K562 (cell line): ENCODE results near the gene TBL2. TPM values are rescaled to one million over a fixed set of nuclear protein-coding genes. Genes with fewer than 3 reads are reported as not detected.
A peak's percentile ranks its signal among the peaks of the same experiment; 100 is the strongest.

ENCODE experiments used
- ATAC-seq: fragments of 200-7000 bp; cut with Tn5 transposase; 3 replicates; pipeline ENCODE4 v1.9.1; 2020; ENCODE audit warnings: moderate library complexity
- BruUV-seq: library from RNA; stranded (reverse); fragments of 400-500 nt; replicated peaks from 2 replicates; lab custom pipeline; 2021; lab: Mats Ljungman, UMichigan
- CTCF ChIA-PET: fragments of 300-600 bp; formaldehyde crosslinking; extraction: SDS; loops from one replicate; lab custom pipeline; 2021; ENCODE audit warnings: low intra/inter-chr PET ratio; lab: Yijun Ruan, JAX
- POLR2A ChIA-PET: fragments of 300-600, 350-650 bp; sonication (Branson Sonifier 250); formaldehyde crosslinking; extraction: SDS; loops from one replicate; lab custom pipeline; 2021; ENCODE audit warnings: antibody characterized with exemption, inconsistent platforms; lab: Yijun Ruan, JAX
- DNase-seq, 4 experiments: peaks; one replicate each; pipeline versions ENCODE4 v3.0.0 to v3.0.0-alpha.2; 2011 to 2018; ENCODE audit warnings: low spot score in 3 of 4, mixed read lengths in 3 of 4; ENCODE audit errors: extremely low read depth in 1 of 4
- FAIRE-seq: peaks from 2 replicates; lab custom pipeline; 2011; peaks lifted over from hg19 to GRCh38; lab: Jason Lieb, UNC
- H2AFZ ChIP-seq: 2 replicates; pipeline ENCODE4 v1.6.0; 2011; ENCODE audit warnings: low read depth, low read length, control low read depth, inconsistent platforms
- H3K27ac ChIP-seq: fragments of 200-600 bp; 3 replicates; pipeline ENCODE4 v1.8.0; 2011; ENCODE audit warnings: low read depth, mild to moderate bottlenecking, control low read depth, inconsistent platforms, low read length, moderate library complexity, mixed read lengths; ENCODE audit errors: extremely low read depth
- H3K27me3 ChIP-seq, 2 experiments: fragments of 300-600 bp in 1 of 2; 2 replicates in 1 of 2; 3 replicates in 1 of 2; pipeline versions ENCODE4 v1.6.0 to v1.8.0; 2011; ENCODE audit warnings: inconsistent platforms in 2 of 2, low read length in 2 of 2, mild to moderate bottlenecking in 1 of 2, mixed read lengths in 1 of 2, moderate library complexity in 1 of 2; ENCODE audit not compliant: control insufficient read depth in 2 of 2, insufficient read depth in 2 of 2
- H3K36me3 ChIP-seq: fragments of 300-600 bp; 3 replicates; pipeline ENCODE4 v1.8.0; 2011; ENCODE audit warnings: mild to moderate bottlenecking, low read length, inconsistent platforms; ENCODE audit not compliant: control insufficient read depth, insufficient read depth
- H3K4me1 ChIP-seq, 2 experiments: fragments of 200-600 bp in 1 of 2; replicated peaks in 1 of 2; 2 replicates in 1 of 2; 3 replicates in 1 of 2; pipeline versions ENCODE4 v1.5.1 to v1.8.0; 2011; ENCODE audit warnings: inconsistent platforms in 2 of 2, low read length in 2 of 2, mild to moderate bottlenecking in 1 of 2, mixed read lengths in 1 of 2, moderate library complexity in 1 of 2; ENCODE audit not compliant: control insufficient read depth in 2 of 2, insufficient read depth in 2 of 2
- H3K4me2 ChIP-seq: 2 replicates; pipeline ENCODE4 v1.6.1; 2011; ENCODE audit warnings: low read length, control low read depth, inconsistent platforms, mixed read lengths; ENCODE audit not compliant: insufficient read depth
- H3K4me3 ChIP-seq: fragments of 200-600 bp; sonication (generic), shearing (Covaris generic); 2 replicates; pipeline ENCODE4 v1.5.1; 2016; ENCODE audit warnings: control low read depth, inconsistent platforms
- H3K79me2 ChIP-seq: fragments of 200-600 bp; 3 replicates; pipeline ENCODE4 v1.8.0; 2011; ENCODE audit warnings: low read length, inconsistent platforms; ENCODE audit not compliant: control insufficient read depth, insufficient read depth
- H3K9ac ChIP-seq, 2 experiments: 2 replicates each; pipeline versions ENCODE4 v1.6.0 to v1.6.1; 2011; ENCODE audit warnings: low read depth in 2 of 2, low read length in 2 of 2, control low read depth in 1 of 2, inconsistent platforms in 1 of 2, mild to moderate bottlenecking in 1 of 2, mixed read lengths in 1 of 2; ENCODE audit not compliant: insufficient read depth in 1 of 2
- H3K9me1 ChIP-seq: one replicate; pipeline ENCODE4 v1.6.0; 2011; ENCODE audit warnings: inconsistent platforms, mild to moderate bottlenecking, low read length, moderate library complexity; ENCODE audit not compliant: control insufficient read depth, insufficient read depth
- H3K9me3 ChIP-seq: replicated peaks from 2 replicates; pipeline ENCODE4 v1.5.1; 2011; ENCODE audit warnings: low read depth, low read length, inconsistent platforms; ENCODE audit not compliant: control insufficient read depth, insufficient read depth
- H4K20me1 ChIP-seq: replicated peaks from 2 replicates; pipeline ENCODE4 v1.6.1; 2011; ENCODE audit warnings: low read length, inconsistent platforms, mixed read lengths; ENCODE audit not compliant: control insufficient read depth, insufficient read depth
- ZFP30 ChIP-seq: fragments of 250-450 bp; sonication (Bioruptor Pico); IDR thresholded peaks from 2 replicates; pipeline ENCODE4 v1.8.0; 2022; ENCODE audit warnings: moderate library complexity, mild to moderate bottlenecking, inconsistent platforms, borderline replicate concordance
- ZFP36 ChIP-seq: fragments of 150-350 bp; IDR thresholded peaks from 2 replicates; pipeline ENCODE4 v1.6.1; 2018; ENCODE audit warnings: low read length, low read depth; ENCODE audit not compliant: partially characterized antibody
- ZNF407 ChIP-seq: fragments of 450-650 bp; IDR thresholded peaks from 2 replicates; pipeline ENCODE4 v1.6.1; 2016; ENCODE audit warnings: low read depth
- WGBS: fragments of 100-300 bp; shearing (Covaris generic); methylation state at CpG from one replicate; pipeline ENCODE4 v1.1.6; 2016; ENCODE audit warnings: low coverage, mixed read lengths; ENCODE audit not compliant: insufficient coverage; ENCODE audit errors: missing lambda C conversion rate; 5-methylcytosine and 5-hydroxymethylcytosine counted together
- in situ Hi-C: fragments of 300-500 bp; cut with MboI; formaldehyde crosslinking; loops from 4 replicates; pipeline ENCODE4 v1.15.0; 2018; ENCODE audit warnings: inconsistent platforms, mixed read lengths
- intact Hi-C: fragments of 100-400 bp; cut with micrococcal nuclease; formaldehyde crosslinking; loops from 2 replicates; pipeline ENCODE4 v1.14.2; 2022
- polyA plus RNA-seq, 8 experiments: library from polyadenylated mRNA; depleted of rRNA in 4 of 8; stranded (reverse) in 5 of 8; unstranded in 3 of 8; fragments of >200 nt; fragmentation: Nextera tagmentation in 2 of 8; fragmentation: Illumina TruSeq in 1 of 8; extraction: Ambion mirVana in 2 of 8; extraction: Trizol in 1 of 8; gene quantifications; 2 replicates each; pipeline versions ENCODE4 v1.2.1 to v1.2.3, GENCODE V29; 2011 to 2014; ENCODE audit warnings: inconsistent platforms in 1 of 8, missing spikeins in 1 of 8
- total RNA-seq, 7 experiments: library from RNA; depleted of rRNA in 6 of 7; stranded (reverse); fragments of >200 nt in 6 of 7; fragmentation: Illumina TruSeq in 2 of 7; extraction: Trizol in 2 of 7; gene quantifications; 2 replicates each; pipeline versions ENCODE4 v1.2.1 to v1.2.3, GENCODE V29; 2011 to 2021; ENCODE audit warnings: low replicate concordance in 1 of 7

TBL2 gene
- total and polyA plus RNA-seq, 9 of the 15 experiments (the other 6 are each of a cell fraction or from before 2014, with no cell fraction given) = 2.5 to 123 (median 49.2) TPM

- H4K20me1 ChIP-seq = peaks cover 13% of the 10 kb centered on the region
- H3K79me2 ChIP-seq = no peaks in the 10 kb centered on the region
- TF ChIP-seq ZFP36 (peak; percentile 76), ZFP30 (CRISPR knock-in tag) (no peak), ZNF407 (no peak)
- ATAC-seq (no peak), DNase-seq (no peak), FAIRE-seq (no peak)
- peaks cover 6% of the 10 kb centered on the region; the same call in 2 of the 3 replicates for H3K36me3 ChIP-seq
- peak overlapping the region in 1 of 2 experiments; percentile 61; a peak in 1 of 4 replicates for H3K9ac ChIP-seq
- in situ Hi-C loops (no loop called here), intact Hi-C loops (loop anchor here (5.0 kb wide), 1 partner anchor 241 kb away; no protein-coding TSS in a partner anchor)
- H3K4me1 ChIP-seq = peaks cover 22 to 42% of the 10 kb centered on the region in 2 experiments
- no peaks in the 10 kb centered on the region for H3K9me3 ChIP-seq
- POLR2A ChIA-PET = interaction anchor here (1.1 to 1.3 kb wide), 2 partner anchors 10 to 99 kb away, joined by 6 read pairs; no protein-coding TSS in a partner anchor
- 79% methylated on average over 11 of the region's 11 CpGs for WGBS
- no peak overlapping the region for H3K4me3 ChIP-seq
- H3K4me2 ChIP-seq = no peak overlapping the region
- H2AFZ ChIP-seq = no peak overlapping the region
- BruUV-seq = TSS peak; percentile 22
- no peaks in the 10 kb centered on the region for H3K9me1 ChIP-seq
- H3K27me3 ChIP-seq = no peaks in the 10 kb centered on the region
- CTCF ChIA-PET = no interaction called here
- H3K27ac ChIP-seq = no peak overlapping the region
These were observed 32.7 kb upstream of the TBL2 start for GRCh38 chr7:73611017-73611555.
